HG03442 (cell line): ENCODE measurements around the gene TGFBRAP1.
"Not testable (repeated sequence)": the region's sequence is repeated elsewhere in the genome, so short reads cannot be mapped to it uniquely, and the experiment has no call there.

Experiments used
- ATAC-seq: cut with Tn5 transposase; IDR thresholded peaks from one replicate; pipeline ENCODE4 v1.9.1; 2021; ENCODE audit warnings: mild to moderate bottlenecking, moderate library complexity; ENCODE audit not compliant: unreplicated experiment

TGFBRAP1 gene

DNA sequence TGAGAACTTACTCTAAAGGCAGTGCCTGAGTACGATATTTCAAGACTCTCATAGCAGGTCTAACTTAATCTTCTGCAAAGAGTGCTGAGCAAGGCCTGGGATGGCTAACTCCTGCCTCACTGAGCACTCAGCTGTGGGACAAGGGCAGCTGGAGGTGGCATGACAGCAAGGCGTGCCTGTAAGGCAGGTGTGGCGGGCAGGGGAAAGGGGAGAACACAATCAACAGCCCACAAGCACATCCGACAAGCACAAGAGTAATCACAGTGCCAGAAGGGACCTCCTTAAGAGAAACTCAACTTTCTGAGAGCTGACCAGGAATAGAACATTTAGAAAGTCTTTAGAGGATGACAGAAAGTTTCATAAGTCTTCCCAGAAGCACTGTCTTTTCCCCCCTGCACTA, 46.0 kb downstream of the TGFBRAP1 start:
- no peak for ATAC-seq

GRCh38 chr2:105280281-105280680, 49.3 kb downstream of the TGFBRAP1 start:
- no peak for ATAC-seq

GRCh38 chr2:105279126-105279525, 50.4 kb downstream of the TGFBRAP1 start:
- no peak for ATAC-seq

DNA sequence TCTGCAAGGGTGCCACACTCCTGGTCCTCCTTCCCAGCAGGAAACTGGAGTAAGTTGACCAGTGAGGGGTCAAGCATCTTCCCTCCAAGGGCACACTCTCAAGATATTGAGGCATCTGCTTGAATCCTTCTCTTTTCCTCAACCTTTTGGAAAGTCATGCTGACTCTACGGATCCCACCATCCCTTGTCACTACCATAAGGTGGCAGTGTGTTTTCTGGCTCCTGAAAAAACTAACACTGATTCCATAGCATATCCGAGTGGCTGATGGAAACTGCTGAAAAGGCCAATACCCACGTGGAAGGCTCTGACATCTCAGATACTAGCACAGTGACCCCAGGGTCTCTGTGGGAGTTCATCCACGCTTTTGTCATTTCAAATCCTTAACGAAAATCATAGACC, 50.9 kb downstream of the TGFBRAP1 start:
- ATAC-seq = no peak

GRCh38 chr2:105274046-105274445, 55.5 kb downstream of the TGFBRAP1 start:
- ATAC-seq = no peak

GRCh38 chr2:105272176-105272575, 57.4 kb downstream of the TGFBRAP1 start:
- no peak for ATAC-seq

- ATAC-seq = no peak
Observed at GRCh38 chr2:105271393-105272045, 58.0 kb downstream of the TGFBRAP1 start.

GRCh38 chr2:105269426-105269825, 60.1 kb downstream of the TGFBRAP1 start:
- ATAC-seq = no peak

DNA sequence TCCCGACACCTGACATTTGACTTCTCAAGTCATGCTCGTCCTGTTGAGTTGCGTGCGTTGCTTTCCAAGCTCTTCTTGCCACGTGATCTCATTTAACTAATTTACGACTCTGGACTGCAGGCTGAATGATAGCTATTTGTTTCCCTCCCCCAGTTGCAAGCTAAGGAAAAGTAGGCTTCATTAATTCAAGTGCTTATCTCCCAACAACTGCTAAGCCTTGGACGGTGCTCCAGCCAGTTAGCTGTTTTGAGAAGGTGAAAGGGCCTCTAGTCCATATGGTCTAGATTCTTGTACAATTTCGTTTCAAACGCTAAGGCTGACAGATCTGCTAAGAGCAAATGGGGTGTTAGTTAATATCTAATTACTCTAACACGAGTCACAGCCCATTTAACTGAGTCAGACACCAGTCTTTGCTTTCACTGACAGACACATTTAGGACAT, 66.9 kb downstream of the TGFBRAP1 start:
- no peak for ATAC-seq

GRCh38 chr2:105261061-105261460, 68.5 kb downstream of the TGFBRAP1 start:
- ATAC-seq = no peak

DNA sequence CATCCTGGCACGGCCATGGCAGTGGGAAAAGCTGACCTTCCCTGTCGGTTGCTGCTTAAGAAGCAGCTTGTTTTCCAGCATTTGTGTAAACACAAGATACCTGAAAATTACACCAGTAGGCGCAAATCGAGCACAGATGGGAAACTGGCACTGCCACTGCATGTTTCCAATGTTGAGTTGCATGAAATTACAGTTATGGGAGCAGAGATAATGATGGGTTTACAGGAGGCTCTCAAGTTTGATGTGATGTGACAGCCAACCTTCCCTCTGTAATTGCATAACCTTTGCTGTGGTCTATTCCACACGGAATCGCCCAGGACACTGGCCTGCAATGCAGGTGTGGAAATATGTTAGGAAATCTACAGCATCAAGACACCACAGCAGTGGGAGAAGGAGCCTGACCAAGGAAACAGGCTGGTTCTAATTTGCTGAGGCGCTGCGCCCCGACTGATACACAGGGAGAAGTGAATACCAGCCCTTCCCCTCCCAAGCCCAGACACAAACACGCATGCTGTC, 70.6 kb downstream of the TGFBRAP1 start:
- no peak for ATAC-seq

DNA sequence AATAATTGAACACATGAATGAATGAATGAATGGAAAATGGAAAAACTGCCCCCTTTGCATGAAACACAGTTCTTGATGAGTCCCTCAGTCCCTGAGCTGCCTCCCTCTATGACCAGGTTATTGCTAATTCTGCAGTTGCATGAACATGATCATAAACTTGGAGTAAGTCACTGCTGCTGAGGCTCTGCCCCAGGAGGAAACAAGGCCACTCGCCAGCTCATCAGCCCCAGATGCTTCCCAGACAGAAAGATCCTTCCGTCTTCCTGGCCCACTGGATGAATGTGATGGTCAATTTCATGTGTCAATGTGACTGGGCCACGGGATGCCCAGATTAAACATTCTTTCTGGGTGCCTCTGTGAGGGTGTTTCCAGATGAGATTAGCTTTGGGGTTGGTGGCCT, 71.6 kb downstream of the TGFBRAP1 start:
- no peak for ATAC-seq

DNA sequence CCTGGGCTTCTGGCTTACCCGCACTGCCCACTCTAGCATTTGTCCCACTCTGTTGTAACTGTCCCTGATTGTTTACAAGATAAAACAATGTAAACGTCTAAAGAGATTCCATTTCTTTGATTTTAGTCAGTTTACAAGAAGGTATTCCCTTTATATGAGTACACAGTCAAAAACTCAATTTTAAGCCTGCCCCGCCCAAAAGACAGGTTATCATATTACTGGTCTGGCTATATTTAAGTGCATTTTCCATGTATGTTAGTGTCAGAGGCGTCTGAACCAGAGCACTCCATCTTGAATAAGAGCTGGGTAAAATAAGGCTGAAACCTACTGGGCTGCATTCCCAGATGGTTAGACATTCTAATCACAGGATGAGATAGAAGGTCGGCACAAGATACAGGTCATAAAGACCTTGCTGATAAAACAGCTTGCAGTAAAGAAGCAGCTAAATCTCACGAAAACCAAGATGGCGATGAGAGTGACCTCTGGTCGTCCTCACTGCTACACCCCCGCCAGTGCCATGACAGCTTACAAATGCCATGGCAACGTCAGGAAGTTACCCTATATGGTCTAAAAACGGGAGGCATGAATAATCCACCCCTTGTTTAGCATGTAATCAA, 73.0 kb downstream of the TGFBRAP1 start:
- ATAC-seq = no peak

- ATAC-seq = no peak
Observed at GRCh38 chr2:105255979-105256378, 73.6 kb downstream of the TGFBRAP1 start.

GRCh38 chr2:105254531-105255210, 74.9 kb downstream of the TGFBRAP1 start:
- no peak for ATAC-seq

- ATAC-seq = no peak
Observed at GRCh38 chr2:105252271-105252670, 77.3 kb downstream of the TGFBRAP1 start.

GRCh38 chr2:105251016-105251648, 78.4 kb downstream of the TGFBRAP1 start:
- ATAC-seq = not testable (repeated sequence)

DNA sequence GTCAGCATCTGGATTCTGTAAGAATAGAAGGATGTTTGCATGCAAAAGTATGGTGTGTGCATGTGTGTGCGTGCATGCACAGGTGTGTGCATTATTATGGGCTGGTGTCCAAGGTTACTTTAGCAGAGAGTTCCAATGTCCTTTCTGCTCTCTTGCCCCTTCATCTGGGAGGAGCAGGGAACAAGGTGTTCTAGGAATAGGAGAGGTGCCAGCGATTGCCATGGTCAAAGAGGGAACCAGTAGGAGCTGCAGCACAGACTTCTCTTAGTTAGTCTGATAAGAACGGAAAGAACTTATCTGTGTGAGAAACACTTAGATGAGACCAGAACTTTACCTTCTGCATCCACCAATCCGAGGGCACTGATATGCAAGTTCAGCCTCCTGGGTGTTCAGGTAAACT, 79.6 kb downstream of the TGFBRAP1 start:
- ATAC-seq = no peak

DNA sequence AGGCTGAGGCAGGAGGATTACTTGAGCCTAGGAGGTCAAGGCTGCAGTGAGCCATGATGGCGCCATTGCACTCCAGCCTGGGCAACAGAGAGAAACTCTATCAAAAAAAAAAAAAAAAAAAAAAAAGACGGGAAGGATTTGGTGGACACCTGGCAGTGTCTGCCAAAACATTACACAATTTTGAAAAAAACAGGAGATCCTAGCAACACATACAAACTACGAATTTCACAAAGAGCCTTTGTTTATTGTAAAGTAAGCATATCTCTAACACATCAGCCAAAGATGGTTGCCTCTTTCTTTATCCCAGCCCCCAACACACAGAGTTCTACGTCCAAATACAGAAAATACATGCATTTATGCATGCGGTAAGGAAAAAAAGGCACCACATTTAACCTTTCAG, 80.4 kb downstream of the TGFBRAP1 start:
- no peak for ATAC-seq

GRCh38 chr2:105248316-105249070, 81.0 kb downstream of the TGFBRAP1 start:
- no peak for ATAC-seq

DNA sequence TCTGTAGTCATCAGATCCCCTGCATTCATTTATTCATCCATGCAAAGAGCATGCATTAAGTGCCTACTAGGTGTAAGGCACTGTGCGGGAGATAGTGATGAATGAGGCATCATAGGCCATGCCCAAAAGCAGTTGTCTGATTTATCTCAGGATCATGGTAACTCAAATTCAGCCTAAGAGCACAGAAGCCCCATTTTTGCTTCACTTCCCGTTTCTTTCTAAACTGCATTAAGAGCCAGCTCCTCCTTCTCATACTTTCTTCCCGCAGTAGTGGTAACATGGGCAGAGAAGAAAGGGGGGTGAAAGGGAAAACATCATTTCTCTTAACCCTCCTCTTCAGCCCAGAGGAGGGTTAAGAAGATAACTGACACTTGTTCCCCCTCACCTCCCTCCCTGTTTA, 85.1 kb downstream of the TGFBRAP1 start:
- no peak for ATAC-seq
